GM23338 (cell line): Measurements from ENCODE around the gene DNAJC4.

Experiments
- CREB1 ChIP-seq: fragments of 250-450 bp; sonication (Bioruptor Pico); IDR thresholded peaks from 2 replicates; pipeline ENCODE4 v1.5.0; 2020; ENCODE audit warnings: low read depth, mild to moderate bottlenecking, moderate library complexity
- CTCF ChIP-seq, 2 experiments: fragments of 200-600 bp in 1 of 2; sonication (generic) in 1 of 2; conservative IDR thresholded peaks; 2 replicates each; pipeline versions ENCODE4 v1.5.1 to v1.6.1; 2016 to 2017; ENCODE audit warnings: antibody characterized with exemption in 2 of 2, low read depth in 2 of 2, mild to moderate bottlenecking in 2 of 2, moderate library complexity in 1 of 2
- EZH2 ChIP-seq: fragments of 200-600 bp; sonication (generic); IDR thresholded peaks from one replicate; pipeline ENCODE4 v1.8.0; 2017; ENCODE audit warnings: antibody characterized with exemption, mild to moderate bottlenecking, low read depth; ENCODE audit not compliant: unreplicated experiment
- EZH2phosphoT487 ChIP-seq: fragments of 200-600 bp; sonication (generic); IDR thresholded peaks from one replicate; pipeline ENCODE4 v1.8.1; 2018; ENCODE audit warnings: antibody characterized with exemption; ENCODE audit not compliant: unreplicated experiment
- JUNB ChIP-seq: IDR thresholded peaks from one replicate; pipeline ENCODE4 v1.6.1; 2016; ENCODE audit warnings: antibody characterized with exemption; ENCODE audit not compliant: unreplicated experiment
- POLR2AphosphoS5 ChIP-seq: IDR thresholded peaks from 2 replicates; pipeline ENCODE4 v1.6.1; 2016; ENCODE audit warnings: antibody characterized with exemption, low read depth
- REST ChIP-seq: IDR thresholded peaks from one replicate; pipeline ENCODE4 v1.6.1; 2018; ENCODE audit warnings: antibody characterized with exemption; ENCODE audit not compliant: unreplicated experiment
- STAT1 ChIP-seq: IDR thresholded peaks from one replicate; pipeline ENCODE4 v1.6.1; 2016; ENCODE audit warnings: antibody characterized with exemption; ENCODE audit not compliant: unreplicated experiment

- TF ChIP-seq CTCF (conservative IDR thresholded peaks at IDR 0.05; ENCODE audit: low read depth in 2 of 2) (no peak), EZH2phosphoT487 (no peak), POLR2AphosphoS5 (no peak), EZH2 (no peak), STAT1 (no peak), REST (no peak), JUNB (no peak), CREB1 (CRISPR knock-in tag) (no peak)
Measured at GRCh38 chr11:64220271-64220670, 10.1 kb upstream of the DNAJC4 start.
